ENCODE measurements around the gene SLC12A3.

SLC12A3 gene

DNA sequence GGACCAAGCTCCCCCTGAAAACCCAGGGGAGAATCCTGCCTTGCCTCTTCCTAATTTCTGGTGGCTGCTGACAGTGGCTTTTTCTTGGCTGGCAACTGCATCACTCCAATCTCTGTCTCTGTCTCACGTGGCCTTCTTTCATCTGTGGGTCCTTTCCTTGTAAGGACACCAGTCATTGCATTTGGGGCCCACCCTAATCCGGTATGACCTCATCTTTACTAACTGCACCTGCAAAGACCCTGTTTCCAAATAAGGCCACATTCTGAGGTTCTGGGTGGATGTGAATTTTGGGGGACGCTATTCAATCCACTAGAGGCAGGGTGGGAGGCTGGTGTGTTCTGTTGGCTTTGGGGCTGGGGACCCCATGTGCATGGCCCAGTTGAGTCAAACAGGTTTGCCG is 11.0 kb downstream of the SLC12A3 start:
- no peak overlapping the region for H3K4me3 ChIP-seq (ENCODE audit: control insufficient read depth, low read depth, low read length)
- DNase-seq (ENCODE audit: low read depth), result no peak
- TF ChIP-seq, protein P1, sequence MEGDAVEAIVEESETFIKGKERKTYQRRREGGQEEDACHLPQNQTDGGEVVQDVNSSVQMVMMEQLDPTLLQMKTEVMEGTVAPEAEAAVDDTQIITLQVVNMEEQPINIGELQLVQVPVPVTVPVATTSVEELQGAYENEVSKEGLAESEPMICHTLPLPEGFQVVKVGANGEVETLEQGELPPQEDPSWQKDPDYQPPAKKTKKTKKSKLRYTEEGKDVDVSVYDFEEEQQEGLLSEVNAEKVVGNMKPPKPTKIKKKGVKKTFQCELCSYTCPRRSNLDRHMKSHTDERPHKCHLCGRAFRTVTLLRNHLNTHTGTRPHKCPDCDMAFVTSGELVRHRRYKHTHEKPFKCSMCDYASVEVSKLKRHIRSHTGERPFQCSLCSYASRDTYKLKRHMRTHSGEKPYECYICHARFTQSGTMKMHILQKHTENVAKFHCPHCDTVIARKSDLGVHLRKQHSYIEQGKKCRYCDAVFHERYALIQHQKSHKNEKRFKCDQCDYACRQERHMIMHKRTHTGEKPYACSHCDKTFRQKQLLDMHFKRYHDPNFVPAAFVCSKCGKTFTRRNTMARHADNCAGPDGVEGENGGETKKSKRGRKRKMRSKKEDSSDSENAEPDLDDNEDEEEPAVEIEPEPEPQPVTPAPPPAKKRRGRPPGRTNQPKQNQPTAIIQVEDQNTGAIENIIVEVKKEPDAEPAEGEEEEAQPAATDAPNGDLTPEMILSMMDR (conservative IDR thresholded peaks at IDR 0.05; ENCODE audit: control insufficient read depth, insufficient read depth, low read depth, low read length), result no peak

DNA sequence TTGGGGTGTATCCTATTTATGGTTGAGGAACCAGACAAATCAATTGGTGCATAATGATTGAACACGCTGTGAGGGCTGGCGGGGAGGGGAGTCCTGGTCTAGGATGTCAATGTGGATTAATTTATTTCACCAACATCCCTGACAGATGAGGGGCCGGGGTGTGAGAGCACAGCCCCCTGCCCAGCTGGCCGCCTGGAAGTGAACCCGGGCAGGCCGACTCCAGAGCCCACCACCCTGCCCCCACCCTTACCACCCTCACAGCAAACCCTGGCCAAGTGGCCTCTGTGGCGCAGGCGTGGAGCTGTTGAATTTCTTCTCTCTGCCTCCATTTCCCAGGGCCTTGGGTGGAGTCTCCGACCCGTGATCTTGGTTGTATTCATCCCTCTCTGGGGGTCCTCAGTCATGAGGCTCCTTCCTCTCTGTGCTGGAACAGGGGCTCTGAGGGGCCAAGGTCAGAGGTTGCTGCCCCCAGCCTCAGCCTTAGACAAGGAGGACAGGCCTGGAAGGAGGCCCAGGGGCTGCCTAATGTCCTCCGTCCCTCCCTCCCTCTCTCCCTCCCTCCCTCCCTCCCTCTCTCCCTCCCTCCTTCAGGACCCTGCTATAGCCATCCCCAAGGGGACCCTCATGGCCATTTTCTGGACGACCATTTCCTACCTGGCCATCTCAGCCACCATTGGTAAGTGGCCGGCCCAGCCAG is 12.6 kb downstream of the SLC12A3 start:
- H3K4me3 ChIP-seq (ENCODE audit: control insufficient read depth, low read depth, low read length), result no peak overlapping the region
- no peak for DNase-seq (ENCODE audit: low read depth)
- TF ChIP-seq, protein P1 (conservative IDR thresholded peaks at IDR 0.05; ENCODE audit: control insufficient read depth, insufficient read depth, low read depth, low read length), result no peak

DNA sequence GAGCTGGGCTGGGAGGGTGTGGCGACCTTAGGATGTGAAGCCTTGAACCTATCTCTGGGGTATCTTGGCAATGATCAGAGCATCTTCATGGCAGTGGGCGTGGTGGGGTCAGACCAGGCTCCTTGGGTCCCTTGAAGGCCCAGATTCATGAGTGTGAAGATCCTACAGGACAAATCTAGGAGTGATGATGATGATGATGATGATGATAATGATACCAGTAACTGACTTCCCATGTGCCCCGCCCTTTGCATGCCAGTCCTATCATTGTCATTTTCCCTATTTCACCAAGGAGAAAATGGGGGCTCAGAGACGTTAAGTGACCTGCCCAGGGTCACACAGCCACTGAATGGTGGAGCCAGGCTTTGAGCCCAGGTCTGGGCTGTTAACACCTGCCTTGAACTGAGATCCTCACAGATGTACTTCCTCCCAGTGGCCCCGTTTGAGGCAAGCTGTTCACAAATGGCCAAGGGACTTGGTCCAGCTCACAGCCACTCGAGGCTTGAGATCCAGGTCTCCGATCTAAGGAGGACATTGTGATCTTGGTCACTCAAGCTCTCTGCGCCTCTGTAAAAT is 13.4 kb downstream of the SLC12A3 start:
- no peak overlapping the region for H3K4me3 ChIP-seq (ENCODE audit: control insufficient read depth, low read depth, low read length)
- TF ChIP-seq, protein P1 (conservative IDR thresholded peaks at IDR 0.05; ENCODE audit: control insufficient read depth, insufficient read depth, low read depth, low read length), result no peak
- no peak for DNase-seq (ENCODE audit: low read depth)

DNA sequence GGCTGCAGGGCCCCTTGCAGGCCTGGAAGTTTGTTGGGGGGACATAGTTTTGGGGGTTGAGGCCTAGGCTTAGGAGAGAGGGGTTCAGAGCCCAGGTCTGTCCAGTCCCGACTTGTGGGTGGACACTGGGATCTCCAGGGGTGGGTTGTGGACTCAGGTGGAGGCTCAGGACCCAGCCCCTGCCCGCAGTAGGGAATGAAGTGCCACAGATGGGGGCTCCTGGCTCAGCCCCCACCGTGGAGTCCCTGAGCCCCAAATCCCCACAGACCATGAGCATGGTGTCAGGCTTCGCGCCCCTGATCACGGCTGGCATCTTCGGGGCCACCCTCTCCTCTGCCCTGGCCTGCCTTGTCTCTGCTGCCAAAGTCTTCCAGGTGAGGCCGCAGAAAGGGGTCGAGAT is 14.3 kb downstream of the SLC12A3 start:
- no peak overlapping the region for H3K4me3 ChIP-seq (ENCODE audit: control insufficient read depth, low read depth, low read length)
- TF ChIP-seq, protein P1 (conservative IDR thresholded peaks at IDR 0.05; ENCODE audit: control insufficient read depth, insufficient read depth, low read depth, low read length), result no peak
- no peak for DNase-seq (ENCODE audit: low read depth)

DNA sequence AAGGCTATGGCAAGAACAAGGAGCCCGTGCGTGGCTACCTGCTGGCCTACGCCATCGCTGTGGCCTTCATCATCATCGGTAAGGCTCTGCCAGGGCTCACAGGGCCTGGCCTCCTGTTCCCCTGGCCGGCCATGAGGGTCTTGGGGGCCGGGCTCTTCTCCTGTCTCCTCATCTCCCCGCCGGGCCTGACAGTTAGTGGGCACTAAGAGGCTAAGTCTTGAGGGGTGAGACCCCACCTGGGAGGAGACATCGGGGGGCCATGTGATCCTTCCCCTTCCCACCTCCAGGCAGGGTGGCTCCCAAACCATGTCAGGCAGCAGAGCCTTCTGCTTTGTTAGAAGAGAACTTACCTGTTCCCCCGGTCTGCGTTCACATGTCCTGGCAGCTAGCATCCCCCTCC is 15.2 kb downstream of the SLC12A3 start:
- H3K4me3 ChIP-seq (ENCODE audit: control insufficient read depth, low read depth, low read length), result no peak overlapping the region
- no peak for DNase-seq (ENCODE audit: low read depth)
- TF ChIP-seq, protein P1 (conservative IDR thresholded peaks at IDR 0.05; ENCODE audit: control insufficient read depth, insufficient read depth, low read depth, low read length), result no peak

DNA sequence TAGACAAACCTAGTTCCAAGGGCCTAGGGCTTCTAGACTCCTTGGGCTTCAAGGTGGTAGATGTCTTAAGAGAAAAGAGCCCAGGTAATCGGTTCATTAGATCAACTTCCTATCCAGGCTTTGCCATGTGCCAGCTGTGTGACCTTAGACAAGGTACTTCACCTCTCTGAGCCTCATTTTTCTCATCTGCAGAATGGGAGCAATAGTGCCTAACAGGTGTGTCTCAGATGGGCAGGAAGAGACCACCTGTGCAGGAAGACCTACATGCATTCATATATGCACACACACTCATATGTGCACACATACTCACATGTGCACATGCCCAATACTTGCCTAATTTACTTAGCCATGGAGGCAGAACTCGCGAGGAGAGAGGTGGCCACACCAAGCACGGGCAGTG is 15.7 kb downstream of the SLC12A3 start:
- H3K4me3 ChIP-seq (ENCODE audit: control insufficient read depth, low read depth, low read length), result no peak overlapping the region
- TF ChIP-seq, protein P1 (conservative IDR thresholded peaks at IDR 0.05; ENCODE audit: control insufficient read depth, insufficient read depth, low read depth, low read length), result no peak
- DNase-seq (ENCODE audit: low read depth), result no peak

All from fibroblast of mammary gland (primary cell).